ENCODE results near the gene SOX3. TPM values are rescaled to one million over a fixed set of nuclear protein-coding genes. Genes with fewer than 3 reads are reported as not detected.

The SOX3 gene
- total RNA-seq, 1 experiment from 2014 or later: not detected

GRCh38 chrX:140492066-140492994 lies 12.5 kb downstream of the SOX3 start:
- H3K36me3 ChIP-seq (ENCODE audit: control insufficient read depth in 1 of 2, insufficient read depth in 2 of 2, low read length in 2 of 2): no peaks in the 10 kb centered on the region
- CTCF ChIA-PET: no interaction called here

GRCh38 chrX:140480765-140481164 lies 24.1 kb downstream of the SOX3 start:
- BruUV-seq (replicated peaks): no TSS peak
- Histone ChIP-seq H3K36me3 (ENCODE audit: control insufficient read depth in 1 of 2, insufficient read depth in 2 of 2, low read length in 2 of 2) (no peaks in the 10 kb centered on the region), H3K79me2 (ENCODE audit: insufficient read depth, low read length) (no peaks in the 10 kb centered on the region), H3K9me2 (ENCODE audit: insufficient read depth) (no peaks in the 10 kb centered on the region), H2AFZ (ENCODE audit: low read depth, low read length, poor library complexity, severe bottlenecking) (no peak overlapping the region), H3K27me3 (ENCODE audit: insufficient read depth, low read length) (no peaks in the 10 kb centered on the region), H3K9me3 (ENCODE audit: control insufficient read depth in 1 of 2, insufficient read depth in 1 of 2, low read depth in 1 of 2, low read length in 2 of 2) (no peaks in the 10 kb centered on the region), H4K20me1 (ENCODE audit: insufficient read depth) (no peaks in the 10 kb centered on the region), H3K4me3 (replicated peaks in 1 of 2; ENCODE audit: low read depth in 1 of 2, low read length in 2 of 2) (no peak overlapping the region), H3K27ac (ENCODE audit: low read depth, low read length) (no peak overlapping the region), H3K4me1 (ENCODE audit: control insufficient read depth in 1 of 2, insufficient read depth in 2 of 2, low read length in 2 of 2) (no peaks in the 10 kb centered on the region), H3K4me2 (ENCODE audit: low read length) (no peak overlapping the region), H3K9ac (ENCODE audit: low read length) (no peak overlapping the region)
- no peak for TF ChIP-seq TCF7L2 (IDR thresholded peaks at IDR 0.05; ENCODE audit: borderline replicate concordance, extremely low read depth, insufficient read depth, insufficient read length)
- no peak for TF ChIP-seq EZH2phosphoT487 (IDR thresholded peaks at IDR 0.05; ENCODE audit: borderline replicate concordance)
- TF ChIP-seq ZFX (IDR thresholded peaks at IDR 0.05): no peak
- no peak for TF ChIP-seq YY1 (IDR thresholded peaks at IDR 0.05; ENCODE audit: extremely low read depth, insufficient replicate concordance, low read depth, low read length)
- no peak for TF ChIP-seq FOSL1 (IDR thresholded peaks at IDR 0.05; ENCODE audit: low read depth)
- ChIA-PET CTCF (no interaction called here), RAD21 (ENCODE audit: low non-redundant PET in 1 of 2, low total read pairs in 2 of 2, uncharacterized antibody in 2 of 2, unreplicated experiment in 2 of 2) (no interaction called here), POLR2A (no interaction called here)
- ATAC-seq: no peak
- no peak for DNase-seq (ENCODE audit: low read depth, low spot score)
- intact Hi-C loops (cut with micrococcal nuclease): no loop called here

More at GRCh38 chrX:140492066-140492994, 12.5 kb downstream of the SOX3 start:
- Histone ChIP-seq H3K4me3 (replicated peaks in 1 of 2; ENCODE audit: low read depth in 1 of 2, low read length in 2 of 2) (no peak overlapping the region), H3K4me2 (ENCODE audit: low read length) (no peak overlapping the region), H3K9ac (ENCODE audit: low read length) (no peak overlapping the region), H3K79me2 (ENCODE audit: insufficient read depth, low read length) (no peaks in the 10 kb centered on the region), H3K4me1 (ENCODE audit: control insufficient read depth in 1 of 2, insufficient read depth in 2 of 2, low read length in 2 of 2) (no peaks in the 10 kb centered on the region), H4K20me1 (ENCODE audit: insufficient read depth) (no peaks in the 10 kb centered on the region), H2AFZ (ENCODE audit: low read depth, low read length, poor library complexity, severe bottlenecking) (no peak overlapping the region), H3K9me2 (ENCODE audit: insufficient read depth) (no peaks in the 10 kb centered on the region), H3K27ac (ENCODE audit: low read depth, low read length) (no peak overlapping the region), H3K27me3 (ENCODE audit: insufficient read depth, low read length) (no peaks in the 10 kb centered on the region), H3K9me3 (ENCODE audit: control insufficient read depth in 1 of 2, insufficient read depth in 1 of 2, low read depth in 1 of 2, low read length in 2 of 2) (no peaks in the 10 kb centered on the region)
- no peak for ATAC-seq
- intact Hi-C loops (cut with micrococcal nuclease): no loop called here
- ChIA-PET POLR2A (no interaction called here), RAD21 (ENCODE audit: low non-redundant PET in 1 of 2, low total read pairs in 2 of 2, uncharacterized antibody in 2 of 2, unreplicated experiment in 2 of 2) (no interaction called here)
- TF ChIP-seq JUND (IDR thresholded peaks at IDR 0.05): no peak
- no peak for TF ChIP-seq CBX3 (IDR thresholded peaks at IDR 0.05; ENCODE audit: low read depth)
- no peak for TF ChIP-seq FOSL1 (IDR thresholded peaks at IDR 0.05; ENCODE audit: low read depth)
- TF ChIP-seq, protein P1, sequence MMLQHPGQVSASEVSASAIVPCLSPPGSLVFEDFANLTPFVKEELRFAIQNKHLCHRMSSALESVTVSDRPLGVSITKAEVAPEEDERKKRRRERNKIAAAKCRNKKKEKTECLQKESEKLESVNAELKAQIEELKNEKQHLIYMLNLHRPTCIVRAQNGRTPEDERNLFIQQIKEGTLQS (IDR thresholded peaks at IDR 0.05): no peak
- TF ChIP-seq TCF7L2 (IDR thresholded peaks at IDR 0.05; ENCODE audit: borderline replicate concordance, extremely low read depth, insufficient read depth, insufficient read length): no peak
- TF ChIP-seq ELF1 (IDR thresholded peaks at IDR 0.05; ENCODE audit: borderline replicate concordance, low read depth): no peak
- BruUV-seq (replicated peaks): no TSS peak
- no peak for DNase-seq (ENCODE audit: low read depth, low spot score)
